NCI-H748 treated with DMSO at 0.1 percent for 48 hours (cell line): ENCODE data around the gene IL36A.

Experiments used
- DNase-seq: peaks from one replicate; lab custom pipeline; 2025; lab: John Stamatoyannopoulos, UW

Gene IL36A

GRCh38 chr2:113007250-113007649 lies 2.0 kb downstream of the IL36A start:
- DNase-seq, result no peak

- no peak for DNase-seq
Observed at GRCh38 chr2:113009622-113010021, 4.4 kb downstream of the IL36A start.

DNA sequence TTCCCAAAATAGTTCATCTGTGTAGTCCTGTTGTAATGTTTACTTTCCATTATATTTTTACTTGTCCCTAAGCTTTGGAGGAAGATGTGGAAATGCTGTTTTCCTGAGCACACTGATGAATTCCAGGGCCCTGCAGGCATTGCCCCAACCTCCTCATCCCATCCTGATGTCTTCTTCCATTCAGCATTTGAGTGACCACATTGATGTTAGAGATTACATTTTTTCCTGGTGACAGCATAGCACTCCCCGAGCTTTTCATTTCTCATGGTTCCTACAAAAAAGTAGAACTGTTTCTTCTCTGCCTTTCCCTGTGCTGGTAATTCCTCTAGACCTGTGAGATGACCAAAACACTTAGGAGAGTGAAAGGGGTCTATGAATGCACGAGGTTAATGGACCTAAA lies 4.8 kb downstream of the IL36A start:
- DNase-seq, result no peak

DNA sequence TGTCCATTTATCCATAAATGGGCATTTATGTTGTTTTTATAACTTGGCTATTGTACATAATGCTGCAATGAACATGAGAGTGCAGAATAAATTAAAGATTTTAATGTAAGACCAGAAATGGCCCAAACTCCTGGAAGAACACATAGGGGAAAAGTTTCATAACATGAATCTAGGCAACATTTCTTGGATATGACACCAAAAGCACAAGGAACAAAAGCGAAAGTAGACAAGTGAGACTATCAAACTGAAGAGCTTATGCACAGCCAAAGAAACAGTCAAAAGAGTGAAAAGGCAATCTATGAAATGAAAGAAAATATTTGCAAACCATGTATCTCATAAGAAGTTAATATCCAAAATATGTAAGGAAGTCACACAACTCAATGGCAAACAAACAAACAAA lies 5.8 kb downstream of the IL36A start:
- no peak for DNase-seq

GRCh38 chr2:113012436-113013335 lies 7.4 kb downstream of the IL36A start:
- DNase-seq, result no peak

GRCh38 chr2:113013336-113013661 lies 8.0 kb downstream of the IL36A start:
- DNase-seq, result no peak

DNA sequence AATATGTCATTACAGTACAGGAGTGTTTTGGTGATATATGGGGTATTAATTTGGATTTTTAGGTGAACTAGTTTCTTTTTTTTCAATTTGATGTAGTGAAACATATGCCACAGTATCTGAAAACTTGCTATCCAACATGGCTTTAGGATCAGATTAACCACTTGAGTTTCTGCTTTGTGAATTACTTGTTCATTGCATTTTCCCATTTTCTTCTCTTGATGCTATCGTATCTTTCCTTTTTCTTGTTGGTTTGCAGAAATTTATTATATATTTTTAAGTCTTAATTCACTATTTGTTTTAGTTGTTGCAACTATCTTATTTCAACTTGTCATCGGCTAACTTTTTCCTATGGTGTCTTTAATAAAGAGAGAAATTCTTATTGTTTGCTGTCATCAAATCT lies 8.8 kb downstream of the IL36A start:
- DNase-seq, result no peak

- DNase-seq, result no peak
Observed at GRCh38 chr2:113015042-113015441, 9.8 kb downstream of the IL36A start.

- DNase-seq, result no peak
Observed at GRCh38 chr2:113015655-113016054, 10.4 kb downstream of the IL36A start.

DNA sequence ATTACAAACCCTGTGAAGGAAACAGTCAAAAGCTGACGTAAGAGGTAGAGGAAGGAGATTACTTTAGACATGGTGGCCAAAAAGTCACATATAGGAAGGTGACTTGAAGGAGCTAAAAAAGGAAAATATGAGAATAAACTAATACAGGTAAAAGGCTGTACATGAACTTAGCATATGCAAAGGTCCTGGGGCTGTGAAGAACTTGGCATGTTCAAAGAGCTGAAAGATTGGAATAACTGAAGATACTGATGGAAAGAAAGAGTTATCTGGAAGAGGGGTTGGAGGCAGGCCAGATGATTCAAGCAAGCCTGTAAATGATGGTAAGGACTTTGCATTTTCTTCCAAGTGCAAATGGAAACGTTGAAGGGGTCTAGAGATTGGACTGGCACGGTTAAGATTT lies 13.2 kb downstream of the IL36A start:
- DNase-seq, result no peak

GRCh38 chr2:113021312-113021711 lies 16.1 kb downstream of the IL36A start:
- no peak for DNase-seq

GRCh38 chr2:113024764-113025163 lies 19.5 kb downstream of the IL36A start:
- no peak for DNase-seq

DNA sequence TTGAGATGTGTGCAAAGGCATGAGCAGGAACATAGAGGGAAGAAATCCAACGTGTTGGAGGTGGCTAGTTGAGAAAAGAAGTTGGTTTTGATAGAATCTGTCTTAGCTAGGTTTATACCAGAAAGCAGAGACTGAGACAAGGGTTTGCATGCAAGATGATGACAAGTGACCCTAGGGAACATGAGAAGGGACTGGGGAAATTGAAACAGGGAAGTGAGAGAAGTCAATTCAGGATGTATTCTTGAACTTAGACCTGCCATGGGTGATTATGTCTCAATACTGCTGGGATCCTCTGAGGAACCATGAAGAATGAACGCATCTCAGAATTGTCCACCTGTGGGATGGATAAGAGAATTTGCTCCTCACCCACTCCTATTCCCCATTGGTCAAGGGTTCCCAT lies 20.5 kb downstream of the IL36A start:
- no peak for DNase-seq

DNA sequence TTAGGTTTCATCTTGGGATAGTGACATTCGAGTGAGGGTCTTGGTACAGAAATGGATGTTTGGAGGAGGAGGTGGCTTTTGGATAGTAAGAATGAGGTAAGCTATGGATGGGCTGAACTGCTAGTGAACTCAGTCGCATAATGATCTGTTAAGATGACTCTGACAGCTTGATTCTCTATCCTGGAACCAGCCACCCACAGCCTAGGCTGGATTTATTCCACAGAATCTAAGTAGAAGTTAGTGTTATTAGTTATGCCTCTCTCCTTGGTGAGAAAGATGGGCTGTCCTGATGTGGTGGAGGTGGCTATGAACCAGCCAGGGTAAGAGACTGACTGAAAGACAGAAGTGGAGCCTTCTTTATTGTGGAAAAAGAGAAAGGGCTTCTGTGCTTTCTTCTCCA lies 22.4 kb downstream of the IL36A start:
- no peak for DNase-seq

GRCh38 chr2:113028112-113028511 lies 22.9 kb downstream of the IL36A start:
- no peak for DNase-seq

DNA sequence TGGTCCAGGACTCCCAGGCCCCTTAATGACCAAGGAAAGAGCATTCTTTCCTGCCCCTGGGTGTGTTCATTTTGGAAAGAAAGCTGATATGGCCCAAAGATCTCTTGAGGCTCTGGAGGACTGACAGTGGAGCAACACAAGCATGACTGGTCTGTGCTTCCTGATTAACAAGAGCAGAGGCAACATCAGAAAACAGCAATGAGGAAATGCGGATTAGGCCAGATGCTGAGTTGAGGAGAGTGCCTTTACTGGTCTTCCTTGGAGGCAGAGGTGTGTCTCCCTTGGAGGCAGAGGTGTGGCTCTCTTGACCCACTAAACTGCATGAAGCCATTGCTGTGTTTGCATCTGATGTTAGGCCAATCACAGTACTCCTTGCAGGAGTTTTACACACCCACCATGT lies 27.5 kb downstream of the IL36A start:
- no peak for DNase-seq

GRCh38 chr2:113034016-113034415 lies 28.8 kb downstream of the IL36A start:
- DNase-seq, result no peak

GRCh38 chr2:113036763-113037162 lies 31.5 kb downstream of the IL36A start:
- DNase-seq, result no peak

- no peak for DNase-seq
Observed at GRCh38 chr2:113038291-113038690, 33.0 kb downstream of the IL36A start.

DNA sequence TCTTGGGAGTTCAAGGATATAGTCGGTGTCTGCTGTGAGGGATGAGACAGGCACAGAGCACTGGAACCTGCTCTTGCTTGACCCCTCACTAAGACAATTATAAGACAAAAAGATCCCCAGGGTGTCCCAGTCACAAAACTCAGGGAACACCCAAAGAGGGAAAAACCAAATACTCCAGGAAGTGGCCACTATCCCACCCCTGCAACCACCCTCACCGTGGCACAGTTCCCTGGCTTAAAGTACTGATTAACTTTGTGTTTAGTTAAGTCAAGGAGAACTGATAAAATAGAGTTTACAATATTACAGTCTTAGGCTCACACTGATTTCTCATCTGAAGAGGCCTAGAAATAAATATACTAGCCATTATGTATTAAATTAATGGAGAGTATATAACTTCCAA lies 33.9 kb downstream of the IL36A start:
- DNase-seq, result no peak

- DNase-seq, result no peak
Observed at GRCh38 chr2:113039719-113040118, 34.5 kb downstream of the IL36A start.

GRCh38 chr2:113041871-113042270 lies 36.6 kb downstream of the IL36A start:
- DNase-seq, result no peak

- no peak for DNase-seq
Observed at GRCh38 chr2:113046465-113046864, 41.2 kb downstream of the IL36A start.
